GM18870 (cell line): Measurements from ENCODE around the gene POLR3GL.
A peak's percentile ranks its signal among the peaks of the same experiment; 100 is the strongest.

Experiments used
- ATAC-seq: cut with Tn5 transposase; IDR thresholded peaks from one replicate; pipeline ENCODE4 v1.9.1; 2021; ENCODE audit warnings: moderate library complexity; ENCODE audit not compliant: unreplicated experiment

Gene POLR3GL

GRCh38 chr1:145947551-145947950 lies 16.9 kb upstream of the POLR3GL start:
- ATAC-seq, result no peak

- ATAC-seq, result no peak
Observed at GRCh38 chr1:145949219-145949618, 15.3 kb upstream of the POLR3GL start.

GRCh38 chr1:145951526-145951925 lies 13.0 kb upstream of the POLR3GL start:
- no peak for ATAC-seq

GRCh38 chr1:145952903-145953302 lies 11.6 kb upstream of the POLR3GL start:
- no peak for ATAC-seq

- no peak for ATAC-seq
Observed at GRCh38 chr1:145953861-145954260, 10.6 kb upstream of the POLR3GL start.

GRCh38 chr1:145955436-145955835 lies 9.1 kb upstream of the POLR3GL start:
- ATAC-seq, result no peak

- ATAC-seq, result no peak
Observed at GRCh38 chr1:145956361-145956760, 8.1 kb upstream of the POLR3GL start.

GRCh38 chr1:145956781-145957442 lies 7.6 kb upstream of the POLR3GL start:
- no peak for ATAC-seq

GRCh38 chr1:145957443-145958319 lies 6.8 kb upstream of the POLR3GL start, which contains the start of gene LIX1L:
LIX1L (minus strand) TSS chr1:145958017; CDS start chr1:145957927, 90 bp downstream.
- ATAC-seq, result peak; percentile 74

- no peak for ATAC-seq
Observed at GRCh38 chr1:145958734-145959133, 5.8 kb upstream of the POLR3GL start.

- ATAC-seq, result no peak
Observed at GRCh38 chr1:145959333-145959732, 5.2 kb upstream of the POLR3GL start.

GRCh38 chr1:145959957-145960467 lies 4.5 kb upstream of the POLR3GL start:
- ATAC-seq, result no peak

GRCh38 chr1:145960468-145961108 lies 3.9 kb upstream of the POLR3GL start:
- ATAC-seq, result no peak

GRCh38 chr1:145961109-145961424 lies 3.4 kb upstream of the POLR3GL start:
- no peak for ATAC-seq

- ATAC-seq, result no peak
Observed at GRCh38 chr1:145961425-145962156, 2.9 kb upstream of the POLR3GL start.

- no peak for ATAC-seq
Observed at GRCh38 chr1:145962157-145963102, 2.1 kb upstream of the POLR3GL start.

GRCh38 chr1:145963265-145964019 lies 1.0 kb upstream of the POLR3GL start:
- no peak for ATAC-seq

GRCh38 chr1:145965119-145965744 lies 742 bp downstream of the POLR3GL start:
- no peak for ATAC-seq

GRCh38 chr1:145967288-145967687 lies 2.8 kb downstream of the POLR3GL start:
- no peak for ATAC-seq
